GM10266 (cell line): ENCODE data around the gene ERBB4.

Experiments
- DNase-seq: peaks from one replicate; pipeline ENCODE4 v3.0.0; 2012; ENCODE audit errors: extremely low spot score
- CTCF ChIP-seq: IDR thresholded peaks from 2 replicates; pipeline ENCODE4 v1.5.1; 2012; ENCODE audit warnings: mild to moderate bottlenecking, low read depth; ENCODE audit not compliant: control insufficient read depth, insufficient read depth; ENCODE audit errors: missing control alignments

Gene ERBB4

GRCh38 chr2:212528106-212528856 lies 10.3 kb downstream of the ERBB4 start:
- DNase-seq = no peak
- no peak for TF ChIP-seq CTCF

GRCh38 chr2:212526059-212526458 lies 12.5 kb downstream of the ERBB4 start:
- no peak for TF ChIP-seq CTCF
- no peak for DNase-seq

- no peak for TF ChIP-seq CTCF
- DNase-seq = no peak
Observed at GRCh38 chr2:212523756-212524155, 14.8 kb downstream of the ERBB4 start.

GRCh38 chr2:212520340-212520739 lies 18.3 kb downstream of the ERBB4 start:
- TF ChIP-seq CTCF = peak; percentile 11
- DNase-seq = no peak

GRCh38 chr2:212517693-212518092 lies 20.9 kb downstream of the ERBB4 start:
- no peak for TF ChIP-seq CTCF
- DNase-seq = no peak

GRCh38 chr2:212505586-212505985 lies 33.0 kb downstream of the ERBB4 start:
- no peak for TF ChIP-seq CTCF
- no peak for DNase-seq

GRCh38 chr2:212495046-212495445 lies 43.6 kb downstream of the ERBB4 start:
- no peak for DNase-seq
- no peak for TF ChIP-seq CTCF
